Muscle of leg (tissue), 11 donors: ENCODE measurements around the gene KDM5B. TPM values are rescaled to one million over a fixed set of nuclear protein-coding genes. Genes with fewer than 3 reads are reported as not detected.
A peak's percentile ranks its signal among the peaks of the same experiment; 100 is the strongest.
"Not testable (repeated sequence)": the region's sequence is repeated elsewhere in the genome, so short reads cannot be mapped to it uniquely, and the experiment has no call there.

Experiments used
- DNase-seq: peaks from one replicate; pipeline ENCODE4 v3.0.0; 2013
- H3K27ac ChIP-seq: one replicate; pipeline ENCODE4 v1.5.1; 2013; ENCODE audit warnings: mild to moderate bottlenecking, low read length, control low read depth
- H3K27me3 ChIP-seq: one replicate; pipeline ENCODE4 v1.6.1; 2013; ENCODE audit warnings: low read length; ENCODE audit not compliant: control insufficient read depth, insufficient read depth
- H3K36me3 ChIP-seq: one replicate; pipeline ENCODE4 v1.6.1; 2013; ENCODE audit warnings: low read length; ENCODE audit not compliant: control insufficient read depth, insufficient read depth
- H3K4me1 ChIP-seq: one replicate; pipeline ENCODE4 v1.6.1; 2013; ENCODE audit warnings: low read length; ENCODE audit not compliant: control insufficient read depth, insufficient read depth
- H3K4me3 ChIP-seq: one replicate; pipeline ENCODE4 v1.5.1; 2013; ENCODE audit warnings: low read length, control low read depth
- H3K9me3 ChIP-seq: replicated peaks from 2 replicates; pipeline ENCODE4 v1.6.1; 2013; ENCODE audit warnings: low read depth, low read length; ENCODE audit not compliant: control insufficient read depth
- WGBS: methylation state at CpG from one replicate; pipeline ENCODE4 v1.1.5; 2013; ENCODE audit warnings: missing lambda C conversion rate; ENCODE audit not compliant: insufficient coverage; 5-methylcytosine and 5-hydroxymethylcytosine counted together
- polyA plus RNA-seq, 8 donors: library from polyadenylated mRNA; unstranded; fragments of 120-200 nt; gene quantifications; one replicate each; pipeline versions ENCODE4 v1.2.1 to v1.2.3, GENCODE V29; 2013; ENCODE audit warnings: inconsistent platforms in 1 of 8, low replicate concordance in 1 of 8; ENCODE audit not compliant: insufficient read length in 8 of 8, insufficient read depth in 1 of 8
- total RNA-seq: library from RNA; stranded (reverse); fragments of 120-200 nt; gene quantifications from one replicate; pipeline ENCODE4 v1.2.4, GENCODE V29; 2013

Gene KDM5B
- total and polyA plus RNA-seq, 9 donors: 34.9 to 55.7 (median 44.5) TPM

GRCh38 chr1:202805886-202806844 is 2.1 kb downstream of the KDM5B start:
- 17% methylated on average over 2 of the region's 7 CpGs for WGBS
- no peaks in the 10 kb centered on the region for H3K9me3 ChIP-seq
- peaks cover 12% of the 10 kb centered on the region for H3K4me1 ChIP-seq
- peak overlapping the region; percentile 83 for H3K4me3 ChIP-seq
- DNase-seq: no peak
- no peaks in the 10 kb centered on the region for H3K36me3 ChIP-seq
- peak overlapping the region; percentile 77 for H3K27ac ChIP-seq
- no peaks in the 10 kb centered on the region for H3K27me3 ChIP-seq

- WGBS: no CpG with 5 or more reads among the region's 4 CpGs
- no peaks in the 10 kb centered on the region for H3K36me3 ChIP-seq
- peaks cover 4% of the 10 kb centered on the region for H3K4me1 ChIP-seq
- H3K9me3 ChIP-seq: no peaks in the 10 kb centered on the region
- H3K4me3 ChIP-seq: no peak overlapping the region
- H3K27ac ChIP-seq: no peak overlapping the region
- no peak for DNase-seq
- no peaks in the 10 kb centered on the region for H3K27me3 ChIP-seq
These were observed 4.1 kb downstream of the KDM5B start for GRCh38 chr1:202804126-202804525.

GRCh38 chr1:202802998-202803932 is 5.0 kb downstream of the KDM5B start:
- Histone ChIP-seq H3K9me3 (no peaks in the 10 kb centered on the region), H3K36me3 (peaks cover 7% of the 10 kb centered on the region), H3K27ac (no peak overlapping the region), H3K27me3 (no peaks in the 10 kb centered on the region), H3K4me3 (no peak overlapping the region), H3K4me1 (peaks cover 8% of the 10 kb centered on the region)
- 89% methylated on average over 5 of the region's 15 CpGs for WGBS
- DNase-seq: no peak

GRCh38 chr1:202802034-202802433 is 6.2 kb downstream of the KDM5B start:
- H3K27me3 ChIP-seq: no peaks in the 10 kb centered on the region
- H3K36me3 ChIP-seq: peaks cover 10% of the 10 kb centered on the region
- DNase-seq: no peak
- H3K9me3 ChIP-seq: no peaks in the 10 kb centered on the region
- H3K4me1 ChIP-seq: peaks cover 8% of the 10 kb centered on the region
- WGBS: 70% methylated on average over 2 of the region's 2 CpGs
- no peak overlapping the region for H3K4me3 ChIP-seq
- no peak overlapping the region for H3K27ac ChIP-seq

GRCh38 chr1:202801175-202801574 is 7.0 kb downstream of the KDM5B start:
- Histone ChIP-seq H3K27me3 (no peaks in the 10 kb centered on the region), H3K4me1 (peaks cover 8% of the 10 kb centered on the region), H3K27ac (no peak overlapping the region), H3K36me3 (peaks cover 10% of the 10 kb centered on the region), H3K9me3 (no peaks in the 10 kb centered on the region), H3K4me3 (no peak overlapping the region)
- DNase-seq: no peak
- WGBS: 86% methylated on average over 1 of the region's 2 CpGs

- peaks cover 6% of the 10 kb centered on the region for H3K4me1 ChIP-seq
- no peak overlapping the region for H3K27ac ChIP-seq
- no peaks in the 10 kb centered on the region for H3K9me3 ChIP-seq
- H3K27me3 ChIP-seq: no peaks in the 10 kb centered on the region
- WGBS: no CpG with 5 or more reads among the region's 1 CpG
- peaks cover 10% of the 10 kb centered on the region for H3K36me3 ChIP-seq
- no peak overlapping the region for H3K4me3 ChIP-seq
- no peak for DNase-seq
These were observed 7.5 kb downstream of the KDM5B start for GRCh38 chr1:202800742-202801141.

- H3K9me3 ChIP-seq: no peaks in the 10 kb centered on the region
- peaks cover 6% of the 10 kb centered on the region for H3K4me1 ChIP-seq
- DNase-seq: no peak
- 52% methylated on average over 3 of the region's 6 CpGs for WGBS
- H3K36me3 ChIP-seq: peaks cover 10% of the 10 kb centered on the region
- H3K27ac ChIP-seq: no peak overlapping the region
- H3K27me3 ChIP-seq: no peaks in the 10 kb centered on the region
- no peak overlapping the region for H3K4me3 ChIP-seq
These were observed 9.4 kb downstream of the KDM5B start for GRCh38 chr1:202798792-202799331.

GRCh38 chr1:202798260-202798659 is 10.0 kb downstream of the KDM5B start:
- peaks cover 10% of the 10 kb centered on the region for H3K36me3 ChIP-seq
- H3K9me3 ChIP-seq: no peaks in the 10 kb centered on the region
- peaks cover 6% of the 10 kb centered on the region for H3K4me1 ChIP-seq
- no peak for DNase-seq
- no peaks in the 10 kb centered on the region for H3K27me3 ChIP-seq
- no CpG with 5 or more reads among the region's 4 CpGs for WGBS
- H3K27ac ChIP-seq: no peak overlapping the region
- no peak overlapping the region for H3K4me3 ChIP-seq

- H3K4me1 ChIP-seq: peaks cover 6% of the 10 kb centered on the region
- no peak overlapping the region for H3K27ac ChIP-seq
- H3K4me3 ChIP-seq: no peak overlapping the region
- peaks cover 10% of the 10 kb centered on the region for H3K36me3 ChIP-seq
- no peaks in the 10 kb centered on the region for H3K9me3 ChIP-seq
- H3K27me3 ChIP-seq: no peaks in the 10 kb centered on the region
- 87% methylated on average over 6 of the region's 7 CpGs for WGBS
- DNase-seq: no peak
These were observed 11.6 kb downstream of the KDM5B start for GRCh38 chr1:202796670-202797069.

GRCh38 chr1:202794931-202795330 is 13.3 kb downstream of the KDM5B start:
- no CpG with 5 or more reads among the region's 6 CpGs for WGBS
- not testable (repeated sequence) for H3K27ac ChIP-seq, H3K27me3 ChIP-seq, H3K9me3 ChIP-seq, H3K4me3 ChIP-seq, DNase-seq, H3K4me1 ChIP-seq
- H3K36me3 ChIP-seq: peaks cover 10% of the 10 kb centered on the region
